Sciatic nerve (tissue), 2 donors: ENCODE results near the gene VDAC2. TPM values are rescaled to one million over a fixed set of nuclear protein-coding genes. Genes with fewer than 3 reads are reported as not detected.

Source experiments
- ATAC-seq: fragments of 200-7000 bp; cut with Tn5 transposase; one replicate; pipeline ENCODE4 v1.9.1; 2020; ENCODE audit warnings: mild to moderate bottlenecking, moderate library complexity
- DNase-seq: peaks from one replicate; pipeline ENCODE4 v3.0.0-alpha.2; 2020; ENCODE audit warnings: low spot score
- intact Hi-C: fragments of 100-400 bp; cut with DNase I; formaldehyde crosslinking; loops from one replicate; pipeline ENCODE4 v1.14.2; 2022
- total RNA-seq: library from RNA; stranded (reverse); fragmentation: NEBNext Ultra II Directional; extraction: Animal tissue kit (Norgen Biotek cat#: 25700); gene quantifications from one replicate; pipeline ENCODE4 v1.2.1, GENCODE V29; 2021
- donor health status: DM: no; HTN: no; CAD: no.
- donor health status: DM: no; HTN: no; CAD: no.

The VDAC2 gene
- total RNA-seq, 1 donor from 2014 or later, result 120 TPM

DNA sequence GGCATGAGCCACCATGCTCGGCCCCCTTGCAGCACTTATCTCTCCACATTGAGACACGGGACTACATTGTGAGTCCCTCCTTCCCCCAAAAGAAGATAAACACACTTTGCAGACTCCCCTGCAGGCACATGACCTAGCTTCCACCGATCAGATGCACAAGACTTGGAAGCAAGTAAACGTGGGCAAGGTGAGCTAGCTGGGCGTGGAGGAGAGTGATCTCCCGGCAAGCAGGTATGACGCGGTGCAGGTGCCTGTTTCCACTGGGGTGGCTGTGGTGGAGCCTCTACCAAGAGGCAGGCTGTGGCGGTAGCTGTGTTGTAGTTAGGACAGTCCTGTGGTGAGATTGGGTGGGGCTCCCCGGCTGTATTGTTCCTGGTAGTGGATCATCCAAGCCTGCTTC, 32.8 kb downstream of the VDAC2 start:
- ATAC-seq, result no peak
- peak; percentile 27 for DNase-seq
- intact Hi-C loops, result no loop called here

GRCh38 chr10:75244487-75245353, 34.1 kb downstream of the VDAC2 start:
- intact Hi-C loops, result no loop called here

DNA sequence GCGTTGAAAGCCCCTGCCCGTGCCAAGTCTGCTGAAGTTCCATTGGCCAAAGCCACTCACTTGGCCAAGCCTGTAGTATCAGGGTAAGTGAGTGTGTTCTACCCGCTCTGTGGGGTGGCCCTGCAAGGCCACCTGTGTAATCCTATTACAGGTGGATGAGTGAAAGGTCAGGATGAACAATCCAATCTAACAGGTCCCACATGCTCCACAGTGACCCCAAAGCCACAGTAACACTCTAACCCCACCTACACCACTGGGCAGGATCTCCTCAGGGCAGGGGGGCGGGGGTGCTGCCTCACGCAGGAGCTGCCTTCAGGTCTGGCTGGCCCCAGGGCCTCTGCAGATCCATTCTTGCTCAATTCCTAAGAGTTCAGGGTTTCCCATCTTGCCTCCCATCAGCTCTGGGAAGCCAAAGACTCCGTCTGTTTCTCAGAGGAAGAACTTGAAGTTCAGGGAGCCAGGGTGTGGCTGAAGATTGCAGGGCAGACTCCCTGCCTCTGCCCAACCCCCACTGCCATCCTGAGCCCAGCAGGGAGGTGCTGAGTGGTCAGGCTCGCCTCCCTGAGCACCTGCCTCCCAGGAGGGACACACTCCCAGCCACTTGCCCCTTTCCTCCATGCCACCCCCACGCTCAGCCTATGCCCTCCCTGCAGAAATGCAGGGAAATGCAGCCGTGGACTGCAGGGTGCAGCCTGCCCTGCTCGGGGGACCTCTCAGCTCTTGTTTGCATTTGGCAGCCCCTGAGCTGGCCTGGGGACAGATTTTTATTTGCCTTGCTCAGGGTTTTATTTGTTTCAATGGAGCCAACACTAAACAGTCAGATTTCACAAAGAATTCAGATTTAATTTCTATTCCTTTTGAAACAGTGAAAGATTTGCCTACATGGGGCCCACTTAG, 35.0 kb downstream of the VDAC2 start:
- ATAC-seq (peak; percentile 55), DNase-seq (peak; percentile 37)
- intact Hi-C loops, result no loop called here

More at GRCh38 chr10:75244487-75245353, 34.1 kb downstream of the VDAC2 start:
- DNase-seq (peak; percentile 27), ATAC-seq (no peak)

GRCh38 chr10:75246506-75246905, 35.9 kb downstream of the VDAC2 start:
- intact Hi-C loops, result no loop called here
- ATAC-seq (no peak), DNase-seq (no peak)

- DNase-seq, result no peak
- ATAC-seq, result no peak
- intact Hi-C loops, result no loop called here
Observed at GRCh38 chr10:75247797-75248196, 37.2 kb downstream of the VDAC2 start.

- intact Hi-C loops, result no loop called here
- no peak for ATAC-seq
- no peak for DNase-seq
Observed at GRCh38 chr10:75250934-75251333, 40.3 kb downstream of the VDAC2 start.

GRCh38 chr10:75253281-75254220, 43.0 kb downstream of the VDAC2 start:
- DNase-seq (no peak), ATAC-seq (no peak)
- intact Hi-C loops, result no loop called here

GRCh38 chr10:75254739-75255138, 44.1 kb downstream of the VDAC2 start:
- intact Hi-C loops, result no loop called here
- DNase-seq (no peak), ATAC-seq (no peak)

DNA sequence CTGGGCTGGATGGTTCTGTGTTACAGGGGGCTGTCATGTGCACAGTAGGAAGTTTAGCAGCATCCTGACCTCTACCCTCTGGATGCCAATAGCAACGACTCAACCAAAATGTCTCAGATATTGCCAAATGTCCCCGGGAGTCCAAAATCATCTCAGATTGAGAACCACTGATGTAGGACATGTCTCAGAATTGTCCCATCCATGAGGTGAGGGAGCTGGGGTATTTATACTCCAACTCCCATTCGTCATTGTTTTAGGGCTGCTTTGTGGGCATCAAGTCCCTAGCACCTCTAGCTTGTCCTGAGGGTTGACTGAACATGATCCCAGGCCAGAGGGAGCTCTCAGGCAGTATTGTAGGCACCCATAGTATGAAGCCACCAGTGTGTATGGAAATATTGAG, 50.4 kb downstream of the VDAC2 start:
- ATAC-seq (no peak), DNase-seq (no peak)
- intact Hi-C loops, result no loop called here

DNA sequence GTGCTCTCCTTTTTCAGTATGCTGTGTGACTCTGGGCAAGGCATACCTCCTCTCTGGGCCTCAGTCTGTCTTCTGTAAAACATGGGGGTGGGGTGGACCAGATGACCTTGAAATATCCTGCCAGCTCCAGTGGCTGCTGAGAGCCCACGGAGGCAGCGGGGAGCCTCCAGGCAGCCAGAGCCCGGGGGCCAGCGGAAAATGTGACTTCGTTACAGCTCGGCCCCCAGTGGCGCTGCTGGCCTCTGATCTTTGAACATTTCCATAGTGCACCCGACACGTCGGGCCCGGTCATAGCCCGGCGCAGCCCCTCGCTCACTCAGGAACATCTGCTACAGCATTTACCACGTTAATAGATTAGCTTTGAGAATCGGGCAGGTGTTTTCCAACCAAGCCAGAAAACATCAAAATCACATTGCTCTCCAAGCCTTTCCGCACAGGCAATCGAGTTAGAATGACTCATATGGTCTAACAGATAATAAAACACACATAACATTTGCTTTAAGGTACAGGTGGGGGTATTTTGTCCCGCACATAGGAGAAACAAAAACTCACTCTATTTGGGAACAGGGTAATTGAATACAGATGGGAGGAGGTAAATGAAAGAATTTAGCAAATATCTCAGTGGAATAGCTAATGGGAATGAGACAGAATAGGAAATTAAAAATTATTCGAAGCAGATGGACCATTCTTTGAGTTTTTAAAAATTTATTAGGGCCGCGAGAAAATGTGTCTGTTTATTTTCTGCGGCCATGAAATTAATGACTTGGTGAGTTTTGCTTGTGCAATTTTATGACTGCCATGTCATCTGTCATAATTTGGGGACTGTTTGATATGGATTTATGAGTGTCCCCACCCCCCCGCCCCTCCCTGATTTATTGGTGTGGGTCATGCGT, 51.5 kb downstream of the VDAC2 start:
- DNase-seq, result no peak
- intact Hi-C loops, result no loop called here

GRCh38 chr10:75263806-75264205, 53.2 kb downstream of the VDAC2 start:
- DNase-seq (no peak), ATAC-seq (no peak)
- intact Hi-C loops, result no loop called here

More for the DNA sequence above, 51.5 kb downstream of the VDAC2 start:
- peak; percentile 28 for ATAC-seq

- DNase-seq (no peak), ATAC-seq (no peak)
- intact Hi-C loops, result no loop called here
Observed at GRCh38 chr10:75265856-75266255, 55.3 kb downstream of the VDAC2 start.

GRCh38 chr10:75266945-75267344, 56.3 kb downstream of the VDAC2 start:
- intact Hi-C loops, result no loop called here
- DNase-seq (no peak), ATAC-seq (no peak)

DNA sequence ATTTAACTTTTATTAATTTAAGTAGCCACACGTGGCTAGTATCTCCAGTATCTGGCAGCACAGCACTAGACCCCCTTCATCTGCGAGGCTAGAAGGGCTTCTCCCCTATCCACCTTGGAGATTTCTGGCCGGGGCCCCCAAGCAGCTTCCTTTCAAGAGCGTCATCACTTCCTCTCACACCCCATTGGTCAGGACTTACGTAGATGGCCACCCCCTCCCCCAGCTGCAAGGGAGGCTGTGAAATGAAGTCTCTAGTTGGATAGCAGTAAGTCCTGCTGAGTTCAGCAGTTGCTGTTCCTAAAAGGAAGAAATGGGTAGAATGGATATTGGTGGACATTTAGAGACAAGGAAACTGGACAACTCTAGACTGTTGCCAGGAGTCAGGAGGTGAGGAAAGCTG, 59.0 kb downstream of the VDAC2 start:
- intact Hi-C loops, result no loop called here
- ATAC-seq (no peak), DNase-seq (no peak)

DNA sequence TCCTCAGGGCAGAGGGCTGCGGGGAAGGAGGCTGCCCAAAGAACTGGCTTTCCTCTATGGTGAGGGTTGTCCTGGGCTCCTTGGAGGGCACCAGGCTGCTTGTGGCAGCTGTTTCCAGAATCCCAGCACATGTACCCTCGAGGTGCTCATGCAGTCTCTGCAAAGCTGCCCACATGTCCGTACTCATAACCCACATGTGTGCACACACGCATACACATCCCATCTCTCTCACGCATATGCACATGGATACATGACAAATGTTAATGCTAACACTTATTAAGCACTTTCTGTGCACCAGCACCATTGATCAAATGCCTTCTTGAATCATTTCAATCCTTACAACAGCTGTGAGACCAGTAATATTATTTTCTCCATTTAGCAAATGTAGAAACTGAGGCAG, 61.5 kb downstream of the VDAC2 start:
- DNase-seq (no peak), ATAC-seq (no peak)
- intact Hi-C loops, result no loop called here

- ATAC-seq, result no peak
- intact Hi-C loops, result no loop called here
- DNase-seq, result no peak
Observed at GRCh38 chr10:75272896-75273295, 62.3 kb downstream of the VDAC2 start.

DNA sequence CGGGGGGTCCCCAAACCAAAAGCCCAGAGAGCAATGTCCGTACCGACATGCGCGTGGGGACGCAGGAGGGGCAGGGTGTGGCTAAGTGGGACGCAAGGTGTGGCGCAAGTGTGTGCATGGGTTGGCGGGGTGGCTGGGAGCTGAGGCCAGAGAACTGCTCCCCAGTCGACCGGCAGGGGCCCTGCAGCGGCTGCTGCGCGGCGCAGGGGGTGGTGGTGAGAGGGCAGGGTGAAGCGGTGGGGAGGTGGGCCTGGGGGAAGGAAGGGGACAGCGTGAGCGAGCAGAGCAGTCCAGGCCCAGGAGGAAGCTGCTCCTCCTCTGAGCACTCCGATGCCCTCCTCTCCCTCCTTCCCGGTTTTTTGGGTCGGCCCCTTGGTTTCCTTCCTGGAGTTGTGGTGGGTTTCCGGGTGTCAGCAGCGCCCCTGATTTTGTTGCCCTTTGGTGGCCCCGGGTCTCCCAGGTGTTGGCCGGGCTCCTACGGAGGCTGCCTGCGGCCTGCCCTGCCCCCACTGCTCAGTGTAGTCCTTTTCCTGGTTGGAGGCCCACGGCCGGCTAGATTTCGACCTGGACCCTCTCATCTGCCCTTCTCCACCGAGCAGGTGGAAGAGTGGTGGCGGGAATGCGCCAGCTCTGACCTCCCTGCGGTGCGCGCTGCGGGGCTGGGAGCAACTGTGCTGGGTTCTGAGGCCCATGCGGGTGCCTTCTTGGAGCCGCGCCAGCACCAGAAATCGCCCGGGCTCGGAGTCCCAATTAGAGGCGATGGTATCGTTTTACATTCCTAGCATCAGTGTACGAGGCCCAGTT, 65.7 kb downstream of the VDAC2 start:
- DNase-seq (peak; percentile 55), ATAC-seq (peak; percentile 51)

More for the DNA sequence above, 65.7 kb downstream of the VDAC2 start:
- intact Hi-C loops, result no loop called here
